Astrocyte (in vitro differentiated cells and primary cell): ENCODE results near the gene C17orf113. TPM values are rescaled to one million over a fixed set of nuclear protein-coding genes. Genes with fewer than 3 reads are reported as not detected.

Source experiments
- DNase-seq: peaks from one replicate; pipeline ENCODE4 v3.0.0-alpha.2; 2010; ENCODE audit warnings: low read depth
- FAIRE-seq: peaks from 2 replicates; lab custom pipeline; 2011; peaks lifted over from hg19 to GRCh38; lab: Jason Lieb, UNC
- H2AFZ ChIP-seq: 2 replicates; pipeline ENCODE4 v1.6.0; 2012; ENCODE audit warnings: low read depth, low read length, inconsistent platforms
- H3K27ac ChIP-seq: 2 replicates; pipeline ENCODE4 v1.5.1; 2011; ENCODE audit warnings: low read depth, low read length, inconsistent platforms
- H3K27me3 ChIP-seq: 2 replicates; pipeline ENCODE4 v1.6.0; 2011; ENCODE audit warnings: low read length, inconsistent platforms; ENCODE audit not compliant: insufficient read depth
- H3K36me3 ChIP-seq: 2 replicates; pipeline ENCODE4 v1.5.1; 2011; ENCODE audit warnings: low read length, inconsistent platforms; ENCODE audit not compliant: insufficient read depth
- H3K4me1 ChIP-seq: 2 replicates; pipeline ENCODE4 v1.5.1; 2011; ENCODE audit warnings: low read length, inconsistent platforms; ENCODE audit not compliant: insufficient read depth
- H3K4me2 ChIP-seq: 2 replicates; pipeline ENCODE4 v1.6.0; 2012; ENCODE audit warnings: low read length, inconsistent platforms
- H3K4me3 ChIP-seq: 2 replicates; pipeline ENCODE4 v1.5.1; 2011; ENCODE audit warnings: low read depth, mild to moderate bottlenecking, low read length, inconsistent platforms; ENCODE audit not compliant: insufficient read depth
- H3K79me2 ChIP-seq: 2 replicates; pipeline ENCODE4 v1.6.0; 2012; ENCODE audit warnings: mild to moderate bottlenecking, low read length, inconsistent platforms; ENCODE audit not compliant: insufficient read depth
- H3K9ac ChIP-seq: 2 replicates; pipeline ENCODE4 v1.6.0; 2012; ENCODE audit warnings: mild to moderate bottlenecking, low read length, inconsistent platforms
- H3K9me3 ChIP-seq: 2 replicates; pipeline ENCODE4 v1.5.1; 2012; ENCODE audit warnings: low read depth, mild to moderate bottlenecking, low read length, inconsistent platforms; ENCODE audit not compliant: insufficient read depth
- H4K20me1 ChIP-seq: 2 replicates; pipeline ENCODE4 v1.6.0; 2012; ENCODE audit warnings: low read length, inconsistent platforms; ENCODE audit not compliant: insufficient read depth
- H3K27ac Mint-ChIP-seq: one replicate; pipeline ENCODE4 v1.8.0; 2021; ENCODE audit warnings: mild to moderate bottlenecking, mixed read lengths; ENCODE audit not compliant: unreplicated experiment
- H3K27me3 Mint-ChIP-seq: one replicate; pipeline ENCODE4 v1.8.0; 2021; ENCODE audit warnings: low read depth, mixed read lengths; ENCODE audit not compliant: unreplicated experiment
- H3K36me3 Mint-ChIP-seq: one replicate; pipeline ENCODE4 v1.8.0; 2021; ENCODE audit warnings: low read depth, mixed read lengths; ENCODE audit not compliant: unreplicated experiment
- H3K4me1 Mint-ChIP-seq: one replicate; pipeline ENCODE4 v1.8.0; 2021; ENCODE audit warnings: low read depth, mixed read lengths; ENCODE audit not compliant: unreplicated experiment
- H3K4me3 Mint-ChIP-seq: one replicate; pipeline ENCODE4 v1.8.0; 2021; ENCODE audit warnings: mild to moderate bottlenecking, moderate library complexity, mixed read lengths; ENCODE audit not compliant: unreplicated experiment
- H3K9me3 Mint-ChIP-seq: one replicate; pipeline ENCODE4 v1.8.0; 2021; ENCODE audit warnings: mild to moderate bottlenecking, mixed read lengths; ENCODE audit not compliant: unreplicated experiment
- EZH2 ChIP-seq: IDR thresholded peaks from 2 replicates; pipeline ENCODE4 v1.6.1; 2012; ENCODE audit warnings: mild to moderate bottlenecking, low read length, inconsistent platforms; ENCODE audit not compliant: insufficient read depth
- total RNA-seq: library from RNA; stranded (reverse); gene quantifications from 2 replicates; pipeline ENCODE4 v1.2.1, GENCODE V29; 2021
- TF ChIP-seq, protein P1 (sequence below): IDR thresholded peaks from 2 replicates; pipeline ENCODE4 v1.5.1; 2011; ENCODE audit warnings: low read depth, mild to moderate bottlenecking, inconsistent platforms, low read length, moderate library complexity; ENCODE audit not compliant: insufficient read depth

C17orf113 gene
- total RNA-seq, 1 donor from 2014 or later = 0.23 TPM

DNA sequence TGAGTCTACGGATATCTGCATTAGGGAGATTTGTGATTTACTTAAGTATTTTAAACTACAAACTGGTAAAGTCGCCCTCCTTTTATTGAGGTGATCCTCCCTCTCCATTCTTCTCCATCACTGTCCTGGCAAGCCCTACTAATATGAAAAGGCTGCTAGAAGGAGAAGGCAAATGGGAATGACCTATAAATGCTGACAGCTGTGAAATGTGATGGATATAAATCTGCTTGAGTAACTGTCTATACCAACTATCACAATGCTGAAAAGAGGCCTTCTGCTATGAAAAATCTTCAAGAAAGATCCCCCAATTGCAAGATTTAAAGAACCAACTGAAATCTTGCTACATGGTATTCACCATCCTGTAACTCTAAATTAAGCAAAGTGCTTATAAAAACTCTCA is 48.7 kb downstream of the C17orf113 start:
- Mint-ChIP-seq H3K27ac (no peak overlapping the region), H3K4me3 (no peak overlapping the region), H3K4me1 (peaks cover 34% of the 10 kb centered on the region), H3K36me3 (peaks cover 10% of the 10 kb centered on the region), H3K27me3 (no peaks in the 10 kb centered on the region), H3K9me3 (no peaks in the 10 kb centered on the region)
- peaks cover 18% of the 10 kb centered on the region for H3K36me3 ChIP-seq
- no peak overlapping the region for H3K4me3 ChIP-seq
- DNase-seq (no peak), FAIRE-seq (no peak)
- peaks cover 24% of the 10 kb centered on the region for H3K4me1 ChIP-seq
- peaks cover 62% of the 10 kb centered on the region for H4K20me1 ChIP-seq
- peaks cover 65% of the 10 kb centered on the region for H3K79me2 ChIP-seq
- no peak overlapping the region for H3K9ac ChIP-seq
- TF ChIP-seq EZH2 = no peak
- TF ChIP-seq, protein P1, sequence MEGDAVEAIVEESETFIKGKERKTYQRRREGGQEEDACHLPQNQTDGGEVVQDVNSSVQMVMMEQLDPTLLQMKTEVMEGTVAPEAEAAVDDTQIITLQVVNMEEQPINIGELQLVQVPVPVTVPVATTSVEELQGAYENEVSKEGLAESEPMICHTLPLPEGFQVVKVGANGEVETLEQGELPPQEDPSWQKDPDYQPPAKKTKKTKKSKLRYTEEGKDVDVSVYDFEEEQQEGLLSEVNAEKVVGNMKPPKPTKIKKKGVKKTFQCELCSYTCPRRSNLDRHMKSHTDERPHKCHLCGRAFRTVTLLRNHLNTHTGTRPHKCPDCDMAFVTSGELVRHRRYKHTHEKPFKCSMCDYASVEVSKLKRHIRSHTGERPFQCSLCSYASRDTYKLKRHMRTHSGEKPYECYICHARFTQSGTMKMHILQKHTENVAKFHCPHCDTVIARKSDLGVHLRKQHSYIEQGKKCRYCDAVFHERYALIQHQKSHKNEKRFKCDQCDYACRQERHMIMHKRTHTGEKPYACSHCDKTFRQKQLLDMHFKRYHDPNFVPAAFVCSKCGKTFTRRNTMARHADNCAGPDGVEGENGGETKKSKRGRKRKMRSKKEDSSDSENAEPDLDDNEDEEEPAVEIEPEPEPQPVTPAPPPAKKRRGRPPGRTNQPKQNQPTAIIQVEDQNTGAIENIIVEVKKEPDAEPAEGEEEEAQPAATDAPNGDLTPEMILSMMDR = no peak
- H2AFZ ChIP-seq = no peak overlapping the region
- no peak overlapping the region for H3K4me2 ChIP-seq
- H3K27ac ChIP-seq = no peak overlapping the region
- no peaks in the 10 kb centered on the region for H3K27me3 ChIP-seq
- H3K9me3 ChIP-seq = no peaks in the 10 kb centered on the region

DNA sequence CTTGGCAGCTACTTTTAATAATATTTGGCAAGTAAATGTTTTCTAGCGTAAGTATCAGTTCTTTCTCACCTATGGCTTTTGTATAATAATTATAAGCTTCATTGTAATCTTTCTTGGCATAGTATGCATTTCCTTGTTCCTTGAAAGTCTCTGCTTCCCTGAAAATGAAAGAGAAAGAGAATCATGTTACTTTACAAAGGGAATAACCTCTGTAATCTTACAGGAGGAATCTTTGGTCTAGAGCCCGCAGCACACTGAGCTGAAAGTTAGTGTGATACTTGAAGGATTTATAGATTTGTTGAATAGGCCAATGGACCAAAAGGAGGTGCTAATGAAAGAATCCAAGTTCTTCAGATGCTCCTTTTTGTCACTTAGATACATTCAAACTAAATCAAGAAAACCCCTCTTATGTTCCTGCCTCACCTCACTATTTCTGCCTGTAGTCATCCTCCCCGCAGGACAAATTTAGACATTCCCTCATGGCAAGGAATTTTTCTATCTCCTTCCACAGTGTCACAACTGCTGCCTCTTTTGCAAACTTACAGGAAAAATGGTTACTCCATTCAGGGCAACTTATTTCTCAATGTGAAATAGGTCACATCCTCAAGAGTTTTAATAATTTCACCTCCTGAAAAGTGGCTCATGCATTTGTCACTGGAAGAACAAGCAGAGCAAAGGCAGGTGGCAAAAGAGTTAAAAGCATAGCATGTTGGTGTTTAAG is 49.8 kb downstream of the C17orf113 start:
- H3K4me2 ChIP-seq = no peak overlapping the region
- H3K9me3 Mint-ChIP-seq = no peaks in the 10 kb centered on the region

DNA sequence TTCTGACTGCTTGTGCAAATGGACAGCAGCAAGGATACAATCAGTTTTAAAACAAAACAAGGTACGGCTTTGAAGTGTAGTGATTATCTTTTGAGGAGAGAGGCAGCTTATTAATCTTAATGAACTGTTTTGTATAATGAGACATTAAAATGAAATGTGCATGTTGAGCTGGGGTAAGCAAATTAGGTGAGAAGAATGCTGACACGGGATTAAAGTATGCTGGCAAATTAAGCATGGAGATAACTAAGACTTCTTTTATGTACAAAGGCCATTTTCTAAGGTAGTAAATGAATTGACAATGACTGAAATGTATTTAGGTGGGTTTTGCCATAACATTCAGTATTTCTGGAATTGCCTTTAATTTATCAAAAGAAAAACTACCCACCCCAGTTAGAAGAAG is 51.9 kb downstream of the C17orf113 start:
- Mint-ChIP-seq H3K4me1 (peaks cover 32% of the 10 kb centered on the region), H3K4me3 (no peak overlapping the region), H3K9me3 (no peaks in the 10 kb centered on the region), H3K27me3 (no peaks in the 10 kb centered on the region), H3K27ac (no peak overlapping the region), H3K36me3 (peaks cover 14% of the 10 kb centered on the region)
- no peak overlapping the region for H3K27ac ChIP-seq
- no peak for TF ChIP-seq EZH2
- TF ChIP-seq, protein P1 = no peak
- no peak for DNase-seq
- H4K20me1 ChIP-seq = peaks cover 61% of the 10 kb centered on the region
- no peak overlapping the region for H3K9ac ChIP-seq
- peaks cover 24% of the 10 kb centered on the region for H3K4me1 ChIP-seq
- no peak for FAIRE-seq
- no peaks in the 10 kb centered on the region for H3K27me3 ChIP-seq
- peaks cover 36% of the 10 kb centered on the region for H3K36me3 ChIP-seq
- no peak overlapping the region for H3K4me2 ChIP-seq
- peaks cover 32% of the 10 kb centered on the region for H3K79me2 ChIP-seq
- no peak overlapping the region for H2AFZ ChIP-seq
- H3K9me3 ChIP-seq = no peaks in the 10 kb centered on the region
- no peak overlapping the region for H3K4me3 ChIP-seq

More for the DNA sequence above, 49.8 kb downstream of the C17orf113 start:
- Mint-ChIP-seq H3K36me3 (peaks cover 10% of the 10 kb centered on the region), H3K4me1 (peaks cover 40% of the 10 kb centered on the region), H3K27ac (no peak overlapping the region), H3K4me3 (no peak overlapping the region), H3K27me3 (no peaks in the 10 kb centered on the region)
- no peak for TF ChIP-seq EZH2
- Histone ChIP-seq H3K4me1 (peaks cover 32% of the 10 kb centered on the region), H3K79me2 (peaks cover 53% of the 10 kb centered on the region), H3K36me3 (peaks cover 26% of the 10 kb centered on the region), H4K20me1 (peaks cover 73% of the 10 kb centered on the region), H3K4me3 (no peak overlapping the region), H3K9ac (no peak overlapping the region), H3K27me3 (no peaks in the 10 kb centered on the region), H3K27ac (no peak overlapping the region), H3K9me3 (no peaks in the 10 kb centered on the region), H2AFZ (no peak overlapping the region)
- FAIRE-seq = no peak
- DNase-seq = no peak
